ENCODE data around the gene ZNF268. TPM values are rescaled to one million over a fixed set of nuclear protein-coding genes. Genes with fewer than 3 reads are reported as not detected.

The ZNF268 gene
- polyA plus RNA-seq, 3 donors: 3.3 to 6.0 (median 5.8) TPM

GRCh38 chr12:133201888-133202287, 20.6 kb downstream of the ZNF268 start:
- Histone ChIP-seq H3K4me1 (ENCODE audit: control insufficient read depth in 1 of 2, insufficient read depth in 2 of 2, low read length in 2 of 2) (no peaks in the 10 kb centered on the region), H3K4me3 (replicated peaks in 1 of 3; ENCODE audit: low read depth in 2 of 3, low read length in 3 of 3) (peak overlapping the region in 1 of 3 experiments; percentile 57), H3K9me3 (replicated peaks in 1 of 2; ENCODE audit: control insufficient read depth in 1 of 2, insufficient read depth in 1 of 2, low read length in 2 of 2) (peaks cover 19 to 73% of the 10 kb centered on the region in 2 donors), H3K4me2 (replicated peaks; ENCODE audit: extremely low read depth, low read length, poor library complexity, severe bottlenecking) (no peak overlapping the region), H3K36me3 (replicated peaks in 1 of 2; ENCODE audit: control insufficient read depth in 1 of 2, insufficient read depth in 2 of 2, low read length in 2 of 2) (peaks cover 21 to 54% of the 10 kb centered on the region in 2 donors), H3K27me3 (ENCODE audit: control insufficient read depth in 2 of 2, insufficient read depth in 2 of 2, low read length in 2 of 2) (no peaks in the 10 kb centered on the region), H3K79me2 (ENCODE audit: insufficient read depth, low read length) (no peaks in the 10 kb centered on the region), H4K20me1 (ENCODE audit: insufficient read depth, low read length) (no peaks in the 10 kb centered on the region), H3K9ac (ENCODE audit: insufficient read depth, low read length, poor library complexity, severe bottlenecking) (no peak overlapping the region), H2AFZ (ENCODE audit: insufficient read depth, low read depth, low read length, poor library complexity, severe bottlenecking) (no peak overlapping the region), H3K27ac (ENCODE audit: low read depth in 1 of 2, low read length in 2 of 2) (no peak overlapping the region)
- no peak overlapping the region for H3K4me3 Mint-ChIP-seq
- intact Hi-C loops (cut with micrococcal nuclease): no loop called here
- H3K36me3 Mint-ChIP-seq: peaks cover 35 to 45% of the 10 kb centered on the region in 2 donors
- TF ChIP-seq CTCF (IDR thresholded peaks at IDR 0.05): no peak
- WGBS (ENCODE audit: insufficient coverage): no CpG with 5 or more reads among the region's 2 CpGs
- DNase-seq: no peak
- peaks cover 38 to 77% (median 72%) of the 10 kb centered on the region in 7 donors for H3K9me3 Mint-ChIP-seq
- H3K27me3 Mint-ChIP-seq (ENCODE audit: low read depth in 3 of 3): no peaks in the 10 kb centered on the region
- H3K4me1 Mint-ChIP-seq: no peaks in the 10 kb centered on the region
- no peak overlapping the region for H3K27ac Mint-ChIP-seq

GRCh38 chr12:133202493-133203343, 21.4 kb downstream of the ZNF268 start:
- Histone ChIP-seq H3K9me3 (replicated peaks in 1 of 2; ENCODE audit: control insufficient read depth in 1 of 2, insufficient read depth in 1 of 2, low read length in 2 of 2) (peaks cover 26 to 79% of the 10 kb centered on the region in 2 donors), H3K4me1 (ENCODE audit: control insufficient read depth in 1 of 2, insufficient read depth in 2 of 2, low read length in 2 of 2) (no peaks in the 10 kb centered on the region), H2AFZ (ENCODE audit: insufficient read depth, low read depth, low read length, poor library complexity, severe bottlenecking) (no peak overlapping the region), H3K79me2 (ENCODE audit: insufficient read depth, low read length) (no peaks in the 10 kb centered on the region), H4K20me1 (ENCODE audit: insufficient read depth, low read length) (no peaks in the 10 kb centered on the region), H3K4me3 (replicated peaks in 1 of 3; ENCODE audit: low read depth in 2 of 3, low read length in 3 of 3) (peak overlapping the region in 1 of 3 experiments; percentile 57), H3K27me3 (ENCODE audit: control insufficient read depth in 2 of 2, insufficient read depth in 2 of 2, low read length in 2 of 2) (no peaks in the 10 kb centered on the region), H3K4me2 (replicated peaks; ENCODE audit: extremely low read depth, low read length, poor library complexity, severe bottlenecking) (no peak overlapping the region), H3K27ac (ENCODE audit: low read depth in 1 of 2, low read length in 2 of 2) (no peak overlapping the region), H3K9ac (ENCODE audit: insufficient read depth, low read length, poor library complexity, severe bottlenecking) (no peak overlapping the region), H3K36me3 (replicated peaks in 1 of 2; ENCODE audit: control insufficient read depth in 1 of 2, insufficient read depth in 2 of 2, low read length in 2 of 2) (peaks cover 21 to 54% of the 10 kb centered on the region in 2 donors)
- Mint-ChIP-seq H3K36me3 (peaks cover 35 to 45% of the 10 kb centered on the region in 2 donors), H3K9me3 (peaks cover 38 to 82% (median 79%) of the 10 kb centered on the region in 7 donors), H3K4me1 (no peaks in the 10 kb centered on the region), H3K27me3 (ENCODE audit: low read depth in 3 of 3) (no peaks in the 10 kb centered on the region), H3K4me3 (no peak overlapping the region), H3K27ac (no peak overlapping the region)
- WGBS (ENCODE audit: insufficient coverage): no CpG with 5 or more reads among the region's 2 CpGs
- DNase-seq: no peak
- TF ChIP-seq CTCF (IDR thresholded peaks at IDR 0.05): no peak
- intact Hi-C loops (cut with micrococcal nuclease): no loop called here
